DMS 273 (cell line): Measurements from ENCODE around the gene ITM2C.

Experiments used
- DNase-seq: peaks from one replicate; lab custom pipeline; 2025; ENCODE audit not compliant: unreplicated experiment; lab: John Stamatoyannopoulos, UW

ITM2C gene

DNA sequence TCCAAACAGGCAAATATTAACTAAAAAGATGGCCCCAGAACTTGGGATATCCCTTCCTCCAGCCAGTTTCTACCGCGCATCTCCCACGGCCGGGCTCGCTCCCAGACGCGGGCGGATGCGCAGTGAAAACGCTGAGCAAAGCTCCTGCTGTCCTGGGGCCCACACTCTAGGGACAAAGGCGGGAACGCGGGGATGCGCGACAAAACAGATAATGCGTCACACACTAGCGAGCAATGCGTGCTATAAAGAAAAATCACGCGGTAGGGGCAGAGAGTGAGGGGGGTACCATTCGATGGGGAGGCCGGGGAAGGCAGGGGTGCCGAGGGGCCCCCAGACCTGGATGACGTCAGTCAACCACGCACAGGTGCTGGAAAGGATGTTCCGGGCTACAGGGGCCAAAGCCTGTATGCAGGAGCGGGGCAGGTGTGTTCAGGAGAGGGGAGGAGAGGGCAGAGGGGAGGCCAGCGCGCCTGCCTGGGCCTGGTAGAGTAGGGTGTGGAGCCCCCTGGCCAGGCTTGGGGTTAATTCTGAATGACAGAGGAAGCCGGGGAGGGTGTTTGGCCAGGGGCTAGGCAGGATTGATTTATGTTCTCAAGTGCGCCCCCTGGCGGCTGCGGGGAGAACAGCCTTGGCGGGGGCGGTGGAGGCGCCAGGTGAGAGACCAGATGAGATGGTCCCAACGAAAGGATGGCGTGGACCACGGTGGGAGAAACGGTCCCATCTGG lies 14.9 kb upstream of the ITM2C start:
- no peak for DNase-seq

DNA sequence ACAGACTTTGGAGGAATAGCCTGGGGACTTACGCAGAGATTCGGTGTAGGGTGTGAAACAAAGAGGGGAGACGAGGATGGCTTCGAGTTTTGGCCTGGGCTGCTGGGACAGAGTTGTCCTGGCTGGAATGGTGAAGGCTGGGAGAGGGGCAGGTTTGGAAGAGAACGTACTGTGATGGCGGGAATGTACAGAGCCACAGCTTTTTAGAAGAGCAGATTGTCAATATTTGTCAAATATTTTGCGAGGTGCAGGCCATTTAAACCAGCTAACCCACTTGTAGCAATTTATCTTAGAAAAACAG lies 14.4 kb upstream of the ITM2C start:
- no peak for DNase-seq

DNA sequence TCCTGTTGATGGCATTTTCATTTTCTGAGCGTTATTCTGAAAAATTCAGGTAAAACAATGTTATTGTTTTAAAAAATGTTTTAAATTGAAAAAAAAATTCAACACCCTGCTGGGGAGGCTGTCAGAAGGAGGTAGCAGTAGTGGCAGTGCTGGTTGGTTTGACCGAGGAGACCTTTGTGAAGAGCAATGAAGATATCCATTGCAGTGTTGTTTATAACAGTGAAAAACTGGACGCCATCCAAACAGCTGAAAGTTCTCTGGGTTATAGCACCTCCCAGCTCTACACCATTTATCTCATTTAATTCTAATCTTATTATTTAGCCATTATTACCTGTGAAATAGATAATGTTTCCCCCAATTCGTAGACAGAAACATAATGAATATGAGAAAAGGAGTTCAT lies 12.6 kb upstream of the ITM2C start:
- no peak for DNase-seq

DNA sequence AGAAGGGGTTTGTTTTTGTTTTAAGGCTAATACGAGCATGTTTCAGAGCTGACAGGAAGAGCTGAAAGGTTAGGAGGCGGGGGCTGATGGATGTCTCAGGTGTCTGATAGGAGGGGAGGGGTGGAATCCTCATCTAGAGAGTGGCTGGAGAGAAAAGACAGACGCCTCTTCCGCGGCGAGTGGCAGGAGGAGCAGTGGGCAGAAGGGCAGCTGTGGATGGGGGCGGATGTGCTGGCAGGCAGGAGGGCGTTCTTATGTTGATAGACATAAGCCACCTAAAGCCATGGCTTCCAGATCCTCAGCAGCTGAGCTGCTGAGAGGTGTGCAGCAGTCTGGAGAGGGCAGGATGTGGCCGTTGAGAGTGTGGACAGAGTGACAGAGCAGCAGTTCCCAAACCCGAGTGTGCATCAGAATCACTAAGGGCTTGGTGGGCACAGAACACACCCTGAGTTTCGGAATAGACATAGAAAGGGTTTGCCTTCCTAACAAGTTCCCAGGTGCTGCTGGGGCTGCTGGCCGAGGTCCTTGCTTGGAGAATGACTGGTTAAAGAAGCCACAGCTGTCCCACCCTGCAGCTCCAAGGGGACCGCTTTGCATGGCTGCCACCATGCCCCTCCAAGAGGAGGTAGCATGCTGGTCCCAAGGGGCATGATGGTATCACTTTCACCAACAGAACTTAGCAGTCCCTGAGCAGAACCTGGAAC lies 3.0 kb upstream of the ITM2C start:
- DNase-seq: peak; percentile 38

DNA sequence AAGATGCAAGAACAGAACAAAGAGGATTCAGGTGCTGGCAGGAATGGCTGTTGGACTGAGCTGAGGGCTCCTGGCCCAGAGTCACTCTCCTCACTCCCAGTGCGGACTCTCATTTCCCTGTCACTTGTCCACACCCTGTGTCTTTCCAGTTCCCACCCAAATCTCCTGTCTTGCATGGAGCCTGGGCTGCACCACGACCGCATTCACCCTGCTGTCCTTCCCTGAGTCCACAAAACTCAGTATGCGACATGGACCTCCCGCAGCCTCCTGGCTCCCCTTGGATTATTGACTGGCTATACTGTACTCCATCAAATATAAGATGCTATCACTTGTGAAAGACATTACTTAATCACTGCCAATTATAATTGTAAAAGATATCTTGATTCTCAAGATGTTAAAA lies 2.5 kb upstream of the ITM2C start:
- no peak for DNase-seq

DNA sequence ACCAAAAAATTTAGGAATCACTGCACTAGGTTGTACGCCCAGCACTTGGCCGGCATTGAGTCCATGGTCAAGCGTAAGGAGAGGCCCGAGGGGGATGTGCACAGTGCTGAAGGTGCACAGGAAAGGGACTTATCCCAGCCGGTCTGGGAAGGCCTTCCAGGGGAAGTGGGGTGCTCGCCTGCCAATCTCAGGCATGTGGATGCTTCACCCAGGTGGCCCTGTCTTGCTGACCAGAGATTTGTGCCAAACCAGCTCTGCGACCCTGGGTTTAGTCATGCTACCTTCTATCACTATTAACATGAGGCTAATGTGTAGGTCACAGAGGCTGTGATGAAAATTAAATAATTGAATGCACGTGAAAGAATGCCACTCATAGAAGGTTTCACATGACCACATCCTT lies 1.7 kb upstream of the ITM2C start:
- DNase-seq: no peak

DNA sequence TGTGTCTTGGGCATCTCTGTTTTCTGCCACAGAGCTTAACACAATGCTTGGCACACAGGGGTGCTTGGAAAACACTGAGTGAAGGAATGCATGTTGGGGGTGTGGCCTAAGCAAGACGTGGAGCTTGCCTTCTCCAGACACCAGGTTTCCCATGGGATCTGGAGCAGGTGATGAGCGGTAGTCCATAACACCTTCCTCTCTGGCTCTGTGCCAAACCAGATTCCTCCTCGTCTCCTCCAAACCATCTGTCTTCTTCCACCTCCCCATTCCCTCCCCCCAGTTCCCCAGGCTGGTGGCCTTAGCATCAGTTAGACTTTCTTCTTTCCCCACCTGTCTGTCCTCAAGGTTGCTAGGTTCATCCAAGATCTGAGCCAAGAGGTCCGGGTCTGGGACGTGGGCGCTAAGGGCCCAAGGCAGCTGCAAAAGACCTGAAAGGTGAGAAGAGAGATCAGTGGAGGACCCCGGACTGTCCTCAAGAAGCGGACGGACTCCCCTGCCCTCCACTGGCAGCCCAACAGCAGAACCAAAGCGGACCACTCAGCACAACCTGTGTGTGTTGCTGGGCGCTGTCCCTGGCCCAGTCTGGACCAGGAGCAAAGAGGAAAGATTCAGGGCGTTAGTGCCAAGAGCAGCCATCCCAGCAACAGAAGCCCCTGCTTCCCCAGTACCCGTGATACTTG lies 1.2 kb upstream of the ITM2C start:
- DNase-seq: peak; percentile 57

DNA sequence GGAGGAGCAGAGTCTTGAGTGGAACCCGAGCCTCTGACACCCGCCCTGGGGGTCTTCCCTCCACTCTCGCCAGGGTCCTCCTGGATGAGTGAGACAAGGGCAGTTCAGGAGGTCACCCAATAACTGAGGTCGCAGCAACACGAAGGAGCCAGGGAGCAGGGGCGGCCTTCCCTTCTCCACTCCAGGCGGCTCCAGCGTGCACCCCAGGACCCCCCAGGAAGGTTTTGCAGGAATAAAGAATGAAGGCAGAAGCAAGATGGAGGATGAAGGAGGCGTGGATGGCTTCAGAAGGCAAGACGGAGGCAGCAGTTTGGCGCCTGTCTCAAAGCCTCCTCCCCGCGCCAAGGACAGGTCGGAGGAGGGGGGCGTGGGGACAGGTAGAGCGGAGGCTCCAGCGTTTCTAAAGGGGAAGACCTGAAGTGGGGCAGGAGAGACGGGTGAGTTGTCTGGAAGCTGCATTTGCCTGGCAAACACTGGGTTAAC lies 579 bp upstream of the ITM2C start:
- DNase-seq: no peak

DNA sequence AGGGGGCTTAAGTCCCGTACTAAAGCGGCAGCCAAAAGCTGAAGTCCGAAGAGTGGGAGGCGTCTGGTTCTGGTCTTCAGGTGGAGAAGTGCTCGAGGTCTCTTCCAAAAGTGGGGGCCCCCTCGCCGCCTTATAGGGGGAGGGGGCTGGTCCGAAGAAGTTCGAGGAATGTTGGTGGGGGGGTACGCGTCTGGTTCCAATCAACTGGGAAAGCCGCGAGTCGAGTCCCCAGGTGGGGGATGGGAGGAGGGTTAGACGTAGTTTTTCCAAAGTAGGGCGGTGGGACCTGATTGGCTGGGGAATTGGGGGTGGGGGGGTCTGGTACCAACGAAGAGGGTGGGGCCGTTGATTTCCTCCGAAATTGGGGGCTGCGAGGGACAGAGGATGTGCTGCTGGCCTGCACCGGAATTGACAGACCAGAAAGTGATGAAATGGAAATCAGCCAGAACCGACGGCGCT lies 594 bp downstream of the ITM2C start:
- DNase-seq: peak; percentile 35

DNA sequence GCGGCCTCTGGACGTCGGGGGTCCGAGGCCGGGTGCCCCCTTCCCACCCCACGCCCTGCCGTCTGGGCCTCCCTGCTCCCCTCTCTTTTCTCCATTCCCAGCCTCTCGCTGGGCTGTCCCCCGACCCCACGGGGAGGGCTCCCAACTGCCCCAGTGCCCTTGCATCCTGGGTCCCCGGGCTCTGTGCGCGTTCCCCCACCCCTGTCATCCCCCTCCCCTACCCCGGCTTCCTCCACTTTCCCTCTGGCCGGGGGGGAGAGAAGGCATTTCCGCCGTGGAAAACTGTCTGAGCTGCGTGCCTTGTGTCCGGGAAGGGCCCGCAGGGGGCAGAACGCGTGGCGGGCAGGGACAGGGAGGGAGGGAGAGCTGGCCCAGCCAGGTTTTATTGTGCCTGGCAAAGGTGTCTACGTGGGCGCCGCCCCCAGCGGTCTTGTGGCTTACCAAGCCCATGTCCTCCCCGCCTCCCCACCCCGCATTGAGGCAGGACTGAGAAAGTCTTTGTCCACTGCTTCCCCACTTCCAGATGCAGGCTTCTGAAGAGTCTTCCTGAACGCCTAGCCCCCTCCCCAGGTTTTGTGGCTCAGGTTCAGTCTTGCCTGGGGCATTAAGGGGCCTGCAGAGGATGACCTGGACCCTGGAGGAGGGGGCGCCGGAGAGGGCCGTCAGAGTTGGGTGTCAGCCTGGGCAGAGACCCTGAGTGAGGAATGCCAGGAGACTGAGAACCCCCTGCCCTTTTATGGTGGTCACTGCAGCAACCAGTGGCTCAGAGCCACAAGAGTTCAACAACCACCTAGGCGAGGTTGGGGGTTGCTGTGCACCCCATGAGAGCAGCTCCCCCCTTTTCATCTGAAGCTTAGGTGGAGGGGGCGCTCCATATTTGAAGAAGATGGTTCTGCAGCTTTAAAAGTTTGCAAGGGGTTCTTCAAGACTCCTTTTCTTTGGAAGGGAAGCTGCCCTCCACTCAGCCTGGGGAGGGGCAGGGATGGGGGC lies 1.3 kb downstream of the ITM2C start:
- DNase-seq: peak; percentile 17

DNA sequence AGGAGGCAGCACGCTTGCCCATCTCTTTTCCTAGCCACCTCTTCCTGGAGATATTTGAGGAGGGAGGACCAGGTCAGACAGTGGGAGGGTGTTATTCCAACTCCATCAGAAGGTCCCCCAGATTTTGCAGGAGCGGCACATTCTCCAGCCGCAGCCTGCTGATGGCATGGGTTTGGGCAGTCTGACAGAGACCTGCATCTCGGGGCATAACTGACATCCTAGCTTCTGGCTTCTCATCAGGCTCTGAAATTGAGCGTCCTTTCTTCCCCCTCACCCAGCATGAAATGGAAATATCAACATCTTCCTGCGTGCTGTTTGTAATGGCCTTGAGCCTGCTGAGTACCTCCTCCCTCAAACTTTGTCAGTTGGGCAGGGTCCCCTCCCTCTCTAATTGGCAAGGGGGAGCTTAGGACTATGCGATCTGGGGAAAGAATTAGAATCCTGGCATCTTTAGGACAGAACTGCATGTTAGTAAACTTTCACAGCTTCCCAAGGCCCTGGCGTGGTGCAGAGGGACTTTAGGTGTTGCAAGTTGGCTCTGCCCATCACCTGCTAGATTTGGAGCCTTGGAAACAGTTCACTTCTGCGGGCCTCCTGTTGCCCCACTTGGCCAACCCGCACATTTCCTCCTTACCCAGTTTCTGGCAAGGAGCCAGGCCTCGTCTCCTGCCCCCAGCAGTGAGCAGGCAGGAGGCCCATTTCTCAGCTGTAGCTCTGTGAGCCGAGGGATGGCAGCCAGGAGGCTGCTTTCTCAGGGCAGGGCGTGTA lies 2.2 kb downstream of the ITM2C start:
- DNase-seq: peak; percentile 90

DNA sequence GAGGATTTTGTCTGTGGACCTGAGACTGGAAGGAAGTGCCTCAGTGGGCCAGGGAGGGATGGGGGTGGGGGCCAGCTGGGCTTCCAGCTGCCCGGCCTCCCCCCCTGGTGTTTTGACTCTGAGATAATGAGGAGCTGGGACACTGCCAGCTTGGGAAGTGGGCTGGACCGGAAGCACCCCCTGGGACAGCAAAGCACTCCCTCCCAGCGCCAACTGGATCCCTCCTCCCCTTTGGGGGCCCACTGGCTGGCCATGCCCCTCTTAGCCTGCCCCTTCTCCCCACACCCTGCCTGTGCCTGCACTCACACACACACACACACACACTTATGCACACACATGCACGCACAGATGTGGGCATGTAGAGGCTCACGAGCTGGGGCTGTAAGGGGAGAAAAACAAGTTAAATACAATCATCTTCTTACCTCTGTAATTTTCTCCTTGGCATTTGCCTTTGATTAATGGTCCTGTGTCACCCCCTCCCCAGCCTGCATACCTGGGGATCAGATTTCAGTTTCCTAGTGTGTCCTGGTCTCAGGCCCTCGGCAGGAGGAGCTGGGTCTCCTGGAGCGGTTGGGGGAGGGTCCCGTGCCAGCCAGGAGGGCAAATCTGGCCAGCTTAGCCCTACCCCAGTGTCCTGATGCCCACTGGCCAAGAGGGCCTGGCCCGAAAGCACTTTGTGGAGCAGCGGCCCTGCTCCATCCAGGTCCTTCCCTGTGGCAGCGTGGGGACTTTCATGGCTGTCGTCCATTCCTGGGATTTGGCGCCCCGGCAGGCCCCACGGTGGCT lies 3.6 kb downstream of the ITM2C start:
- peak; percentile 87 for DNase-seq

DNA sequence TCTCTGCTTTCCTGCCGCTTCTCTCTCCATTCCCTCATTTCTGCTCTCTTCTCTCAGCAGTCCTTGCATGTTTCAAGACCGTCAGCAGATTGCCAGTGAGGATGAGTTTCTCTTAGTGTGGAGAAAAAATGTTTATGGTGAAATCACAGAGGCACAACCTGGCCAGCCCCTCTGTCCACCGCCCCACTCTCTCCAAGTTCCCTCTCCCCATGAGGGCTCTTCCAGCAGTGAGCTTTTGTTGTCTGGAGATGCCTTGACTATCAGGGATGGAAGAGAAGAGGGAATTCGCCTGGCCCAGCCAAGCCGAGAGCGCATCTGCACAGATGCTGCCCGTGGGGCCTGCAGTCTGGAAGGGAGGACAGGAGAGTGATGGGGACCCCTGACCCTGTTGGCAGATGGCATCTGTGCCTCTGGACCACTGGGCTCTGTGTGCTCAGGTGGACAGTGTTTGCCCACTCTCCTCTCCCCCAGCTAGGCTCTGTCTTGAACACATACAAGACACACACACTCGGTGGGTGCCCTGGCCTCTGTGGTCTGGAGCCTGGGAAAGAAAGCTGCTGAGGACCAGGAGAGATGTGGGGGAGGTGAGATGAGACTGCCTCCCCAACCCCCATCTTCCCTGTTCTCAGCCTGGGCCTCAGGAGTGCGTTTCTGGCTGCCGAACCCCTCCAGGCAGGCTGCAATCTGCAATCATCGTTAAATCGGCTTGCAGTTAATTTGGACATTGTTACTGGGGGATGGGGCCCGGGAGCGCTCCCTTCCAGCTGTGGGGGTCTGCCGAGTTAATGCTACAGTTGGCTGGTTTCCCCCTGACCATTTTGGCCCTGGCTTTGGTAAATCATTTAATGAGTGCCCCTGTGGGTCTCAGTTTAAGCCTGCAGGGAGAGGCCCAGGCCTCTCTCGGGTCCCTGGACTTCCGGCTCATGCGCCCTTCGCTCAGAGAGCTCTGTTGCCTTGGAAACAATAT lies 4.5 kb downstream of the ITM2C start:
- DNase-seq: peak; percentile 15

DNA sequence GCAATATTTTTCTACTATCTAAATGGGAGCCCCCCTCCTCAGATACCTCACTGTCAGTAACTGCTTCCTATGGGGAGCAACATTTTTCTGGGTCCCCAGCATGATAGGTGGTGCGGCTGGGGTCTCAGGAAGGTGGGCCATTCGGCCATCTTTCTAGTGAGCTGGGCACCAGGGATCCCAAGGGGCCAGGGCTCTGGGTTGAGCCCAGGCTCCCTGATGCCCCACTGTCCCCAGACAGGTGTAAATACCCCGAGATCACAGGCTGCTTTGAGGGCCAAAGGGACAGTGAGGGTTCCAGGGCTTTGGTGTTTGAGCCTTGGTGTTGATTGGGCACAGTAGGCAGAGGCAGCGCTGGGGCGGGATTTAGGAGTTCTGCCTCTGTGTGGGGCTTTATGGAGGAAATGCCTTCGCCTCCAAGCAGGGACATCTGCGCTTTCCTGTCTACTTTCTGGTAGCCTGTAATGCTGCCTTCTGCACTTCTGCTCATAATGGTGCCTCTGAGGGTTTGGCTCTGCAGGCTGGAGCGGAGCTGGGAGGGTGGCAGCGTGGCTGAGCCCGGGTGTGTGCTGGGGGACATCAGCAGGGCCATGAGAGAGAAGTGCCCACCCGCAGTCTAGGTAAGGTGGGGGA lies 5.3 kb downstream of the ITM2C start:
- no peak for DNase-seq

DNA sequence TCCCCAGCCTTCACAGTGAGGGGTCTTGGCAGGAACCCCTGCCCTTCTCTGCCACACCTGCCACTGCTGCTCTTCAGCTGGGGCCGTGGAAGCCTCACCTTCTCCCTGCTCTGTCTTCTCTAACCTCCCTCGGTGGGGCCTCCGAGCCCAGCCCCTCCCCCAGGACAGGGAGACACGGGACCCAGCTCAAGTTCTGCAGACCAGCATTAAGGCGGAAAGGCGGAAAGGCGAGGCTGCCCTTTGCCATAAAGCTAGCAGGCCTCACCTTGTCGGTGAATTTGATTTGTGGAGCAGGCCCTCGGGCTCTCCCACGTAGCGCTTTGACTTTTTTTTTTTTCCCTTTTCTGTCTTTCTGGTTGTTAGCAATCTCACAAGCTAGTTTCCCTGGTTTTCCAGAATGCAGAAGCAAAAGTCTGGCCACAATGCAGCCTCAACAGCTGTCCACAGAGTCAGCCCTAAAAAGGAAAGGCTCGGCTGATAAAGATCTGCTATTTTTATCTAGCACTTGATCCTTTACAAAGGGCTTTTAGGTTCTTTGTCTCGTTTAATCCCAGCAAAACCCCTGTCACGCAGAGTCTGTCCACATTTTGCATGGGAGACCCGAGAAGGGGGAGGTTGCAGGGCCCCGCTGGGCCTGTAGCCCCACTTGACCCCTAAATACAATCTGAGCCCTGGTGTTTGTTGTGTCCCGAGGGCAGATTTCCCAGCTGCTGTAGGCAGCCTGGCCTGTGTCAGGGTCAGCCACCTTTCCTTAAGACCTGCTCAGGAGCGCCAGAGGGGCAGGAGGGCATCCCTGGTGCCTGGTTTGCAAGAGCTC lies 6.0 kb downstream of the ITM2C start:
- peak; percentile 37 for DNase-seq

DNA sequence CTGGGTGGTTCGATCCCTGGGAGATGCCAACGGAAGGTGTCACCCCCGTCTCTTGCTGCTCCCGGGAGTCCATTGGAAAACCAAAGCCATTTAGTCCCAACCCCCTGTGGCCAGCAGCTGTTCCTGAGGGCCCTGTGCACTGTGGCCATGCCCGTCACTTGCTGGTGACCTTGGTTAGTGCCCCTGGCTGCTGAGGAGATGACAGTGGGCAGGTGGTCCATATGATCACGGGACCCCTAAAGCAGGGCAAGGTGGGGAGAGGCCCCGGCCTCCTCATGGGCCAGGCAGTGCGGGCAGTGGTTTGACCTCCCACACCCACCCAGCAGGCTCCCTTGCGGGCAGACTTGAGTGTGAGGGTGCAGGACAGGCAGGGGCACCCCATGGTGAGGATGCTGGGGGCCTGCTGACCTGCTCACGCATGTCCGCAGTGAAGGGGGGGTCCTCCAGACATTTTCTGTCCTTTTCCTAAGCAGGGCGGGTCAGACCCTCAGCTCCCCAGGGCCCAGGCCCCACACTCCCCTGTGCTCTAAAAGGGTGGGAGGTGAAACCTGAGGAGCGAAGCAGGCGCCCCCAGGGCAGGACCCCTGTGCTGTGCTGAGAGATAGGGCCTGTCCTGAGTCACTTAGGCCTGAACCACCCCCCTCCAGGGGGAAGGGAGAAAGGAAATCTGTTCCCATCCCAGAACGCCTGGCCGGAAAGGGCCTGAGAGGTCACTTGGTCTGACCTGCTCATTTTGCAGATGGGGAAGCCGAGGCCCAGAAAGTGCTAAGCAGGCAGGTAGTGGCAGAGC lies 6.8 kb downstream of the ITM2C start:
- DNase-seq: no peak
